ENCODE data around the gene PLA2G4D. TPM values are rescaled to one million over a fixed set of nuclear protein-coding genes. Genes with fewer than 3 reads are reported as not detected.

PLA2G4D gene
- total RNA-seq, 1 experiment from 2014 or later, result not detected

- H3K4me3 ChIP-seq (ENCODE audit: low read depth, low read length, poor library complexity, severe bottlenecking), result no peak overlapping the region
- H3K27ac ChIP-seq (ENCODE audit: low read depth, low read length, poor library complexity, severe bottlenecking), result no peak overlapping the region
- H3K4me1 ChIP-seq (ENCODE audit: insufficient read depth, low read length, poor library complexity, severe bottlenecking), result peaks cover 14% of the 10 kb centered on the region
- TF ChIP-seq EZH2 (IDR thresholded peaks at IDR 0.05; ENCODE audit: borderline replicate concordance, low read depth, low read length, poor library complexity, severe bottlenecking), result no peak
- no peak for TF ChIP-seq CTCF (conservative IDR thresholded peaks at IDR 0.05; ENCODE audit: low read depth, low read length)
- H3K36me3 ChIP-seq (ENCODE audit: insufficient read depth, low read length, poor library complexity, severe bottlenecking), result no peaks in the 10 kb centered on the region
- no peaks in the 10 kb centered on the region for H3K27me3 ChIP-seq (replicated peaks; ENCODE audit: insufficient read depth, low read depth, low read length, poor library complexity)
- BruUV-seq (replicated peaks), result no TSS peak
- no peaks in the 10 kb centered on the region for H3K9me3 ChIP-seq (ENCODE audit: low read depth, low read length, poor library complexity, severe bottlenecking)
- ChIA-PET POLR2A (ENCODE audit: low non-redundant PET) (no interaction called here), CTCF (no interaction called here)
- DNase-seq (ENCODE audit: low spot score), result peak; percentile 26
- intact Hi-C loops (cut with micrococcal nuclease; ENCODE audit: unreplicated experiment), result loop anchor here (10.0 kb wide), 1 partner anchor 296 kb away; no protein-coding TSS in a partner anchor
Measured at GRCh38 chr15:42088801-42089640, 5.3 kb downstream of the PLA2G4D start.

GRCh38 chr15:42087926-42088800, 6.2 kb downstream of the PLA2G4D start:
- DNase-seq (ENCODE audit: low spot score), result no peak
- TF ChIP-seq EZH2 (IDR thresholded peaks at IDR 0.05; ENCODE audit: borderline replicate concordance, low read depth, low read length, poor library complexity, severe bottlenecking) (no peak), CTCF (conservative IDR thresholded peaks at IDR 0.05; ENCODE audit: low read depth, low read length) (no peak)
- BruUV-seq (replicated peaks), result no TSS peak
- no peaks in the 10 kb centered on the region for H3K36me3 ChIP-seq (ENCODE audit: insufficient read depth, low read length, poor library complexity, severe bottlenecking)
- no peak overlapping the region for H3K27ac ChIP-seq (ENCODE audit: low read depth, low read length, poor library complexity, severe bottlenecking)
- ChIA-PET CTCF (no interaction called here), POLR2A (ENCODE audit: low non-redundant PET) (no interaction called here)
- H3K27me3 ChIP-seq (replicated peaks; ENCODE audit: insufficient read depth, low read depth, low read length, poor library complexity), result no peaks in the 10 kb centered on the region
- intact Hi-C loops (cut with micrococcal nuclease; ENCODE audit: unreplicated experiment), result loop anchor here (10.0 kb wide), 1 partner anchor 297 kb away; no protein-coding TSS in a partner anchor
- no peaks in the 10 kb centered on the region for H3K9me3 ChIP-seq (ENCODE audit: low read depth, low read length, poor library complexity, severe bottlenecking)
- H3K4me1 ChIP-seq (ENCODE audit: insufficient read depth, low read length, poor library complexity, severe bottlenecking), result peaks cover 16% of the 10 kb centered on the region
- no peak overlapping the region for H3K4me3 ChIP-seq (ENCODE audit: low read depth, low read length, poor library complexity, severe bottlenecking)

GRCh38 chr15:42087460-42087859, 6.9 kb downstream of the PLA2G4D start:
- BruUV-seq (replicated peaks), result no TSS peak
- ChIA-PET CTCF (no interaction called here), POLR2A (ENCODE audit: low non-redundant PET) (no interaction called here)
- Histone ChIP-seq H3K9me3 (ENCODE audit: low read depth, low read length, poor library complexity, severe bottlenecking) (no peaks in the 10 kb centered on the region), H3K4me1 (ENCODE audit: insufficient read depth, low read length, poor library complexity, severe bottlenecking) (peaks cover 11% of the 10 kb centered on the region), H3K4me3 (ENCODE audit: low read depth, low read length, poor library complexity, severe bottlenecking) (no peak overlapping the region), H3K27ac (ENCODE audit: low read depth, low read length, poor library complexity, severe bottlenecking) (no peak overlapping the region), H3K36me3 (ENCODE audit: insufficient read depth, low read length, poor library complexity, severe bottlenecking) (no peaks in the 10 kb centered on the region), H3K27me3 (replicated peaks; ENCODE audit: insufficient read depth, low read depth, low read length, poor library complexity) (no peaks in the 10 kb centered on the region)
- intact Hi-C loops (cut with micrococcal nuclease; ENCODE audit: unreplicated experiment), result loop anchor here (10.0 kb wide), 1 partner anchor 297 kb away; no protein-coding TSS in a partner anchor
- DNase-seq (ENCODE audit: low spot score), result no peak
- TF ChIP-seq EZH2 (IDR thresholded peaks at IDR 0.05; ENCODE audit: borderline replicate concordance, low read depth, low read length, poor library complexity, severe bottlenecking) (no peak), CTCF (conservative IDR thresholded peaks at IDR 0.05; ENCODE audit: low read depth, low read length) (no peak)

All from A673 (cell line).